GM20000 (cell line): ENCODE measurements around the gene COL18A1.

ENCODE experiments used
- DNase-seq: peaks from one replicate; pipeline ENCODE4 v3.0.0; 2012; ENCODE audit warnings: low spot score
- CTCF ChIP-seq: IDR thresholded peaks from 2 replicates; pipeline ENCODE4 v1.5.1; 2012; ENCODE audit warnings: mild to moderate bottlenecking, control low read depth; ENCODE audit errors: extremely low read depth, missing control alignments

Gene COL18A1

GRCh38 chr21:45376459-45377324 lies 28.3 kb upstream of the COL18A1 start:
- no peak for DNase-seq
- no peak for TF ChIP-seq CTCF

- TF ChIP-seq CTCF: no peak
- no peak for DNase-seq
Observed at GRCh38 chr21:45377325-45377709, 27.6 kb upstream of the COL18A1 start.

DNA sequence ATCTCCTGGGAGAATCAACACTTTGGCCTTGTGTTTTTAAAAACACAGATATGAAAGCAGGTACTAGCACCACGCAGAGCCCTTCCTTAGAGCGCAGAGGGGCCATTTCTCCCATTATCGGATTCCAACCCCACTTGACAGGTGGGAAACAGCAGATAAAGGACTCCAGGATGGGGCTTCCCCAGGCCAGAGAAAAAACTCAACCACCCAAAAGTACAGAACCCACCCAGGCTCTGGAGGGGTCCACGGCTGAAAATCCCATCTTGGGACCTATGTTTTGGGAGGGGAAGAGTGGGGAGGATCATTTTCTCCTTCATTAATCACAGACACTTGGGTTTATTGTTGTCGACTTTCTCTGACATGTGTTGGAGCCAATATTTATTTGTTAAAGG lies 27.1 kb upstream of the COL18A1 start:
- no peak for DNase-seq
- TF ChIP-seq CTCF: no peak

DNA sequence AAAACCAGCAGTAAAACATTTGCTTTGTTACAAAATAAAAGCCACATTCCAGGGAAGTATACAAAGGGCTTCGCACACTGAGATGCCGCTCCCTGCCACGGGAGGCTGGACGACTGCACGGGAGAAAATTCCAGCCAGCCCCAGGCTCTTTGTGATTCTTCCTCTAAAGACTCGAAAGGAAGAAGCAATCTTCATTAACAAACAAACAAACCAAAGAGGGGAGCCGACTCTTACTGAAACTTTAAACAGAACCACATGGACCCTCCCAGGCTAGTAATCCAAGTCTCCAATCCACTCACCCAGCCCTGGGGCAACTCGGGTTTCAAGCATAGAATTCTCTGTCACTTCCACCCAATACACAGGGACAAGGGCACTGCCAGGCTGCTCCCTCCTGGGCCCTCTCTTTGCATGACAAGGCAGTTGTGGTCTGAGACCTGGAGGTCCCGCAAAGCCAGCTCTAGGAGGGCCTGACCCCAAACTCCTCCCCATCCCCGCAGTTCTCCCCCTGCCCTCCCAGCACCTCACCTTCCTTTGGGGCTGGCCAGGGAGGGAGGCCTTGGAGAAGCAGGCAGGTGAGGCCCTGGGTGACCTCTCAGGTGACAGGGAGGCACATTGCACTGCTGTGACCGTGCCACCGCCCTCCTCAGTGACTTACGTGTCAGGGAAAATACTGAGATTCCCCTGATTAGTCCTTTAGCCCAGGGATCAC lies 26.6 kb upstream of the COL18A1 start:
- TF ChIP-seq CTCF: no peak
- no peak for DNase-seq

GRCh38 chr21:45379171-45379900 lies 25.6 kb upstream of the COL18A1 start:
- no peak for DNase-seq
- no peak for TF ChIP-seq CTCF

GRCh38 chr21:45379901-45380330 lies 25.0 kb upstream of the COL18A1 start:
- no peak for TF ChIP-seq CTCF
- DNase-seq: no peak

GRCh38 chr21:45380566-45380965 lies 24.4 kb upstream of the COL18A1 start:
- no peak for TF ChIP-seq CTCF
- no peak for DNase-seq
